GM19467 (cell line): ENCODE measurements around the gene BCAT1.
"Not testable (repeated sequence)": the region's sequence is repeated elsewhere in the genome, so short reads cannot be mapped to it uniquely, and the experiment has no call there.

Experiments used
- ATAC-seq: cut with Tn5 transposase; IDR thresholded peaks from one replicate; pipeline ENCODE4 v1.9.1; 2021; ENCODE audit warnings: mild to moderate bottlenecking, moderate library complexity; ENCODE audit not compliant: unreplicated experiment

Gene BCAT1

DNA sequence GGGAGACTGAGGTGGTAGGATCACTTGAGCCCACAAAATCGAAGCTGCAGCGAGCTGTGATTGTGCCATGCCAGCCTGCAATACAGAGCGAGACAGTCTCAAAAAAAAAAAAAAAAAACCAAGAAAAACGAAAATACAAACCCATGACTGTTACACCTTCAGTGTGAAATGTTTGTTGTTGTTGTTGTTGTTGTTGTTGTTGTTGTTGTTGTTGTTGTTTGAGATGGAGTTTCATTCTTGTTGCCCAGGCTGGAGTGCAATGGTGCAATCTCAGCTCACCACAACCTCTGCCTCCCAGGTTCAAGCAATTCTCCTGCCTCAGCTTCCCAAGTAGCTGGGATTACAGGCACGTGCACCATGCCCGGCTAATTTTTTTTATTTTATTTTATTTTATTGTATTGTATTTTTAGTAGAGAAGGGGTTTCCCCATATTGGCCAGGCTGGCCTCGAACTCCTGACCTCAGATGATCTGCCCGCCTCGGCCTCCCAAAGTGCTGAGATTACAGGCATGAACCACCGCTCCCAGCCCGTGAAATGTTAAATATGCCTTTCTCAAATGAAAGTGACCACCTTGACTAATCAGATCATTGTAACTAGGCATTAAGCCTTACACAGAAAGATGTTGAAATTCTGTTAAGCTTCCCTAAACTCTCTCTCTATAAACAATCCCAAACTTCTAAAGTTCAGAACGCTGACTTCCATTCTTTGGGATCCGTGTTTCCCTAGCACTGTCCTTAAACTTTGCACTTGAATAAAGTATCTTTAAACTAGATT lies 20.2 kb downstream of the BCAT1 start:
- not testable (repeated sequence) for ATAC-seq

DNA sequence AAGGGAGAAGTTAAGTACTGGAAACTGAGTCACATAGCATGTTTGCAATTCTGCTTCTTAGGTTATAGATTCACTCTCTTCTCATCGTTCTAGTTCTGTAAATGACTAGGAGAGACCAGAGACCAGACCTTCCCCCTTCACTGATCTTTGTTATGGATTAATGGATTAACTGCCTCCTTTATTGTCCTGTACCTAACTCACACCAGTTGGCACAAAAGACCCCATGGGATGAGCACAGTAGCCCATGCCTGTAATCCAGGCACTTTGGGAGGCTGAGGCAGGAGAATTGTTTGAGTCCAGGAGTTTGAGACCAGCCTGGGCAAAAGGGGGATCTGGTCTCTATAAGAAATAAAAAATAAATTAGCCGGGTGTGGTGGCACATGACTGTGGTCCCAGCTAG lies 20.8 kb downstream of the BCAT1 start:
- ATAC-seq: no peak

DNA sequence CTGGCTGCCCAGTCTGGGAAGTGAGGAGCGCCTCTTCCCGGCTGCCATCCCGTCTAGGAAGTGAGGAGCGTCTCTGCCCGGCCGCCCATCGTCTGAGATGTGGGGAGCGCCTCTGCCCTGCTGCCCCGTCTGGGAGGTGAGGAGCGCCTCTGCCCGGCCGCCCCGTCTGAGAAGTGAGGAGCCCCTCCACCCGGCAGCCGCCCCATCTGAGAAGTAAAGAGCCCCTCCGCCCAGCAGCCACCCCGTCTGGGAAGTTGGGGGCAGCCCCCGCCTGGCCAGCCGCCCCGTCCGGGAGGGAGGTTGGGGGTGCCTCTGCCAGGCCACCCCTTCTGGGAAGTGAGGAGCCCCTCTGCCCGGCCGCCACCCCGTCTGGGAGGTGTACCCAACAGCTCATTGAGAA lies 22.8 kb downstream of the BCAT1 start:
- ATAC-seq: not testable (repeated sequence)

DNA sequence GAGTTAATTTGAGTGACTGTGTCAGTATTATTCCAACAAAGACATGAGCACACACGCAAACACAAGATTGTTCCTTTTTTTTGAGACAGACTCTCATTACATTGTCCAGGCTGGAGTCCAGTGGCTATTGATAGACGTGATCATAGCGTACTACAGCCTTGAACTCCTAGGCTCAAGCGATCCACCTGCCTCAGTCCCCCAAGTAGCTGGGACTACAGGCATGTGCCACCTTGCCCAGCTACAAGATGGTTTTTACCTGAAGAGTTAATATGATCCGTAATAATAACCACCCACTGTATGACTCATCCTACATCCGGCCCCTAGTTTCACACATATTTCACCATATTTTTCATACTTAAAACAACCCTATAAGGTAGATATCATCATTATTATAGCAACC lies 26.8 kb downstream of the BCAT1 start:
- no peak for ATAC-seq

DNA sequence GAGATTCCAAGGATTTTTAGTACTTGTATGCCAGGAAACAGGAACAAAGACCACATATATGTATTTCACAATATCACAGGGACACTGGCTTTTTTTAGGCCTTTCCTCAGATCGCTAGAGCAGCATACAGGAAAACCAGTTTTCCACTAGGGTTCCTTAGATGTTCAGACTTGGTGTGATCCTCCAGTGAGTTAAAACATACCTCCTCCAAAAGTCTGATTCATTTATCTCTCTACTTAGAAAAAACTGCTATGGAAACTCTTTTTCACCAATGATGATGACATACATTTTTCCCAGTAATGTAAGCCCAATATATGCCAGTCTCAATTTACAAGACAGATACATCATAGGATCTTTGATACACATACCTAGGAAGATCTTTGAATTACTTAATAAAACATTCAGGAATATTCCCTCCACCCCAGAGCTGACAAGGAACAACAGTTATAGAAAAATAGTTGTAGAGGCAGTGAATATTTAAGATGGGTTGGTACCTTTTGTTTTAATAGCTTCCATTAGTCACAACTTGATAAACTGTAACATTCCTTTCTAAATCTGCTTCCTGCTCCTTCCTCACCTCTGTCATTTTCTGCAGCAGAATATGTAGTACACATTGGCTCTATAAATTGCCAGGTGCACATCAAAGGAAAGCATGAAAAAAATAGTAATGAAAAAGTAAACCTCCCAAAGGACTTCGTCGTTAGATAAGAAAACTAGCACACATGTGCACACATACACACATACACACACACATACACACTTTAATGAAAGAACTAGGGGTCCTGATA lies 27.5 kb downstream of the BCAT1 start:
- ATAC-seq: no peak

DNA sequence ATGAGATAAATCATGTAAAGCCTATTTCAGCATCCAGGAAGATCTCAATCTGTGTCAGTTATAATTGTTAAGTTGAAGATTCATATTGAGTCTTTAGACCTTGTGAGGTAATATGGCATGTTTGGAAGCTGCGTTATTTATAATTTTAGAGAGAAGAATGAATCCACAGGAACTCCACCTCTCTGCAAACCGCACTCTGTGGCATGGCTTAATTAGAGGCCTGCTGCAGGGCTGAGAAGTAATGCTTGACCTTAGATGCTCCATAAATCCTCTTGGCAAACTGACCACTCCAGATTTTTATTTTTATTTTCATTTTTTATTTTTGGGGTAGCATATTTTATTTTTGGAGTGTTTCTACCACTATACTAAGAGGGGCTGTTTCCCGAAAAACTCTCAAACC lies 28.8 kb downstream of the BCAT1 start:
- no peak for ATAC-seq

DNA sequence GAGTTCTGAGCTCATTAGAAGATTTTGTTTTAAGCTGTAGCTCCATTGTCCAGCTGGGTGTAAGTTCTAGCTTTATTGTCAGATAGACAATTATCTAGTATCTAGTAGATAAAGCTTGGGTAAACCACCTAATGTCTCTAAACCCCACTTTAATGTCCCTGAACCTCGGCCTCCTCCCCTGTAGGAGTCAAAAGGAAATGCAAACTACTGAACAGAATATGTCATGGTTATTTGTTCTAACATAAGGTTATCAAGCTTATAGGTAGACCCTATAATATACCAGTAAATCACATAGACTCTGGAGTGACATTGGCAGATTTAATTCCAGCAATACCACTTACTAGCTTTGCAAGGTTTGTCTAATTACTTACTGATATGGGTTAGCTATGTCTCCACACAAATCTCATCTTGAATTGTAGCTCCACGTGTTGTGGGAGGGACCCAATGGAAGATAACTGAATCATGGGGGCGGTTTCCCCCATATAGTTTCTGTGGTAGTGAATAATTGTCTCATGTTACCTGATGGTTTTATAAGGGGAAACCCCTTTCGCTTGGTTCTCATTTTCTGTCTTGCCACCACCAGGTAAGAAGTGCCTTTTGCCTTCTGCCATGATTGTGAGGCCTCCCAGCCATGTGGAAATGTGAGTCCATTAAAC lies 29.4 kb downstream of the BCAT1 start:
- ATAC-seq: no peak

DNA sequence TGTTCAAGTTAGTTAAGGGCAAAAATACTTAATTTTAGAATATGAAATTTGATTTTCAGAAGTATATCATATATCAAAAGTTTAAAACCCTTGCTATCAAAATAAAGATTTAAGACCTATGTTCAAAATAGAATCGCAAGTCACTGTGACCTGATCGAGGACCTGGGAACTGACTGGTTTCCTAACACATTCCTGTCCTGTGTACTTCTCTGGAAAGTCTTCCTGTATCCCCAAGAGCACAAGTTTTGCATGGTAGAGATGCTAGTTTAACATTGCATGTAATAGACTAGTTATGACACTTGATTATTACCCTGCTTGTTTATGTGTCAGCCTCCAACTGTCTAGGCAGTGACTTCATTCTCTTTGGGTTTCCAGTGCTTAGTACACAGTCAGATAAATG lies 30.3 kb downstream of the BCAT1 start:
- ATAC-seq: no peak

DNA sequence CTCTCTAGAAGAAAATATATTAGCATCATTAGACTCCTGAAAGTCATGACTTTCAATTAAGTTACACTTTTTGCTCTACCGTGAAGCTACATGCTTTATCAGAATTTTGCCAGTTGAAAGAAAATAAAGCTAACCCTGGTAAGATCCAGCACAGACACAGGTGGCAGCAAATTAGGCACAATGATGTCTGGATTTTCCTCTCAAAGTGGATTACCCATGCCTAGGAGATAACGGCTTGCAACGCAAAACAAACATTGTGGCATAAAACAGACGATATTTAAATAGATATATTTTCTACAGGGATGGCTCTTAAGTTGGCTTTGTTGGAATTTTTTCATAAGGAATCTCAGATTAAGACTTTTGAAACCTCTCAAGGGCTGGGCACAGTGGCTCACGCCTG lies 33.4 kb downstream of the BCAT1 start:
- ATAC-seq: no peak

DNA sequence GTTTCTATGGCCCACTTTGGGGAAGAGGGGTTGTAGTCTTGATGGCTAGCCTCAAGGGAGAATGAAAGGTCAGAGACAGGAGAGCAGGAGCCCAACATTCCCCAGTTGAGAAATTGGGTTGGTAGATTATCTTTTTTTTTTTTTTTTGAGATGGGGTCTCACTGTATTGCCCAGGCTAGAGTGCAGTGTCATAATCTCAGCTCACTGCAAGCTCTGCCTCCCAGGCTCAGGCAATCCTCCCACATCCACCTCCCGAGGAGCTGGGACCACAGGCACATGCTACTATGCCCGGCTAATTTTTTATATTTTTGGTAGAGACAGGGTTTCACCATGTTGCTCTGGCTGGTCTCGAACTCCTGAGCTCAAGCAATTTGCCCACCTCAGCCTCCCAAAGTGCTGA lies 34.9 kb downstream of the BCAT1 start:
- no peak for ATAC-seq

DNA sequence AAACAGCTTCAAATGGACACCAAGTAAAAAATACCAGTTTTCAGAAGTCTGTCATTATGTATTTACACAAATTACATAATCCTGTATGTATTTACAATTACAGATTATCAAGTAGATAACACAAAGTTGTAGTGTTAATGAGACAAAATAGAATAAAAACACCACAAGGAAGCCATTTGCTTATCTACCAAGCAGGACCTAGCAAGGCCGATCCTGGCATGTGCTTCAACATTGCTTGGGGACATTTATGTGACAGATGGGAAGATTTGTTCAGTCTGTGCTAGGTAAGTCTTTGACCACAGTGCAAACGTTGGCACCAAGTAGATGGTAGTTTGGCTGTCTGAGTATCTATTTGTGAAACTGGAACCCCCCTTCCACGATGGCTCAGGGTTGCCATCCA lies 35.8 kb downstream of the BCAT1 start:
- no peak for ATAC-seq

DNA sequence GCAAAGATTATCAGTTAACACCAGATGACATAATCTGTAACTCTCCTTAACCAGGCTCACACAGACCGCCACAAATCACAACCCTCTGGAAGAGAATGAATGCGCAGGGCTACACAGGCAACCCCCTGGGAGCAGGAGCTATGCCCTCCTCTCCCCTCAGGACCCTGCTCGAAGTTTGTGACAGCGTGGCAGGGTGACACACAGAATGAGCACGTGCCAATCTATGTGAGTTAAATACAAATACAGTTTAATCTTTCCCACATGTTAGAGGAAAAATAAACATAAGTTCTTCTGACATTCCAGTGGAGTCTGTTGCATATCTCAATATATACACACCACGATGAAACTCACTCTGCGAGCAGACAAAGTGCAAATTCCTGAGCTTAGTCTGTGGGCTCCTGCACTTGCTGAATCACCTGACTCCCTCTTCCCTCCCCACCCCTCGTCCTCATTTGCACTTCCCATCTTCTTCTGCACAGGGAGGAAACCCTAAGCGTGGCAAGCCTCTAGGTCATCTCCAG lies 37.6 kb downstream of the BCAT1 start:
- ATAC-seq: no peak

DNA sequence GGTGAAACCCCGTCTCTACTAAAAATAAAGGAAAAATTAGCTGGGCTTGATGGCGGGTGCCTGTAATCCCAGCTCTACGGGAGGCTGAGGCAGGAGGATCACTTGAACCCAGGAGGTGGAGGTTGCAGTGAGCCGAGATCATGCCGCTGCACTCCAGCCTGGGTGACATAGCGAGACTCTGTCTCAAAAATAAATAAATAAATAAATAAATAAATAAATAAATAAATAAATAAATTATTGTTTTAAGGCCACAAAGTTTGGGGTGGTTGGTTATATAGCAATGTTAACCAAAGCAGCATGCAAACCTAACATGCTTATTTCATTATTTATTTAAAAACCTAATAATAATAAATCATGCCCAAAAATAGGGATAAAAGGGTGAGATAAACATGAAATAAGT lies 38.7 kb downstream of the BCAT1 start:
- not testable (repeated sequence) for ATAC-seq

DNA sequence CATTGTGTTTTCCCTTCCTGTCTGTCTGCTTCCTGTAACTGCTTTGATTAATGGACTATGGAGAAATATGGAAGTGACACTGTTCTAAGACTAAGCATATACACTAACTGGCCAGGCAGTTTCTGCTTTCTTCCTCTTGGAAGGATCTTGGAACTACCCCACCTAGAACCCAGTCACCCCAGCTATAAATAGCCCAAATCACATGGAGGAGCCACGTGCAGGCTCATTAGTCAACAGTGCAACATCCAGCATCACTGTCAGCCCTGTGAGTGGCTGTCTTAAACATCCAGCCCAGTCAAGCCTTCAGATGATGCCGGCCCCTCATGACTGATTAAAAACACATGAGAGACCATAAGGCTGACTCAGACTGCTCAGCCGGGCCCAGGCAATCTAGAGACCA lies 39.2 kb downstream of the BCAT1 start:
- ATAC-seq: no peak

DNA sequence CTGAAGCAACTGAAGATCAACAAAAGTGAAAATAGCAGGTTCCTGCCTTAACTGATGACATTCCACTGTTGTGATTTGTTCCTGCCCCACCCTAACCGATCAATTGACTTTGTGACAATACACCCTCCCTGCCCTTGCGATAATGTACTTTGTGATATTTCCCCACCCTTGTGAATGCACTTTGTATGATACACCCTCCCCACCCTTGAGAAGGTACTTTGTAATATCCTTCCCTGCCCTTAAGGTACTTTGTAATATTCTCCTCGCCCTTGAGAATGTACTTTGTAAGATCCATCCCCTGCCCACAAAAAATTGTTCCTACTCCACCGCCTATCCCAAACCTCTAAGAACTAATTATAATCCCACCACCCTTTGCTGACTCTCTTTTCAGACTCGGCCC lies 41.4 kb downstream of the BCAT1 start:
- no peak for ATAC-seq

DNA sequence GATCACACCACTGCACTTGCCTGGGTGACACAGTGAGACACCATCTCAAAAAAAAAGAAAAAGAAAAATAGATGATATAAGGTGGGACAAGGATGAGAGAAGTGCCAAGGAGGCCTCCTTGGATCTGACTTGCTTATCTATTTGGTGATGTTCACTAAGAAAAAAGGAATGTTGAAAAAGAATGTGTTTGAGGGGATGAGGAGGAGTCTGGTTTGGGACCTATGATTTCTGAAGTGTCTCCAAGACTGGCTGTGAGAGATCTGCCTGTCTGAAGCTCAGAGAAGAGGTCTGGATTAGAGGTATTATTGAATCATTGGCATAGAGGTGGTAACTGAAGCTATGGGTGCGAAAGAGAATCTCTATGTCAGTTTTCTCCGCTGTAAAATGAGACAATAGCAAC lies 42.8 kb downstream of the BCAT1 start:
- ATAC-seq: no peak

DNA sequence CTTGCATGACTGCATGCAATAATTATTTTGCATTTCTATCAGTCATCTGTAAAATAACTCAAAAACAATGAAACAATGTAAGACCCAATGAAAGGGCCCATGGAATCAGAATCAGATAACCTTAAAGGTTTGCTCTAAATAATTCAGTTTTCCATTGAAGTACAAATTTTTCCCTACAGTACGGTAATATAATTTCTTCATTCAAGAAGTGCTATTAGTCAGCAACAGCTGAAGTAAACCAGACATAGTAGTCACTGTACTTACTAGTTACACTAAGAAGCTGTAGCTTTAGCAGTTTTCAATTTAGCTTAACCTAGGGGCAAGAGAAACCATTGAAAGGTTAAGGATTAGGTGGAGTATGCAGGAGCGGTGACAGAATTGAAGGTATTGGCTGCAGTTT lies 43.5 kb downstream of the BCAT1 start:
- no peak for ATAC-seq

DNA sequence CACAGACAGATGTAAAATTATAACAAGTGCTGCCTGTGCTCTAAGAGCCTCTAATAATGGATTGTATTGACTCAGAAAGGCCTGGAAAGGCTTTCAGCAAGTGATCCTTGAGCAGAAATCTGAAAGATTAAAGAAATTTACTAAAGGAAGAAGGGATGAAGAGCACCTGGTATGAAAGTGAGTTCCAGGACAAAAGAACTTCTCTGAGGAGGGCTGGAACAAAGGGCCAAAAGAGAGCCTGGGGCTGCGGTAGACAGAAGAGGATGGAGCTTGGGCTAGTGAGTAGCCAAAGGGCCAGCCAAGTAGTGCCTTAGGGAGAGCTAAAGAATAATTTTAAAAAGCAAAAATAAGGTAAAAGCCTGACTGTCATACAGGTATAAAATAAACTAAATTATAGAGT lies 44.0 kb downstream of the BCAT1 start:
- ATAC-seq: no peak

DNA sequence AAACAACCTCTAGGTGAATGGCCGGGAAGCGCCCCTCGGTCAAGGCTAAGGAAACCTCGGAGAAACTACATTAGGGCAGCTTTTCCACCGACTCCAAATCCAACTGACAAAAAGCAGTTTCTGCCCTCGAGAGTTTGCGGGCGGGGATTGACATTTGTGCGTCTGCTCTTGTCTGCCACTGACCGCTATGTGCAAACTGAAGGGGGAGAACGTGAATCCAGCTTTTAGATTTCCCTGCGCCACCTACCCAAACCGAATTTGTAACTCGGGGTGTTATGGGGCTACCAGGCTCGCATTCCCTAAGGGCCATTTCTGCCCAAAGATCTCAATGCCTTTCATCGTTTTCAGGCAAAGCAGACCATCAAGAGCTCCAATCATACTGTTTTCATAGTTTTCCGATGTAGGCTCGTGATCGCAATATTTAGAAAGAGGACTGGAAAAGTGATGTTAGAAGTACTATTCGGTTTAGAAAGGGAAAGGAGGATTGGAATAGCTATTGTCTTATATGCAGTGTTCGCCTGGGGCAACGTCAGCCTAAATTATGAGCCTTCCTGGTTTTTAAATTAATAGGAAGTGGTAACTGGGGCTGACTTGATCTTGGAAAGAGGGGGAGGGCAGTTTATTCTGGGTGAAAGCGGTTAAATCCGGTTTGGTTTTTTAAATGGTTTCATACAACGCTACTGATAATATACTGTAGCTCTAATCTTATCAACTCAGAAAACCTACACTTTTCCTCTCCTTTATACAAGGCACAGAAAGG lies 45.4 kb downstream of the BCAT1 start:
- no peak for ATAC-seq

DNA sequence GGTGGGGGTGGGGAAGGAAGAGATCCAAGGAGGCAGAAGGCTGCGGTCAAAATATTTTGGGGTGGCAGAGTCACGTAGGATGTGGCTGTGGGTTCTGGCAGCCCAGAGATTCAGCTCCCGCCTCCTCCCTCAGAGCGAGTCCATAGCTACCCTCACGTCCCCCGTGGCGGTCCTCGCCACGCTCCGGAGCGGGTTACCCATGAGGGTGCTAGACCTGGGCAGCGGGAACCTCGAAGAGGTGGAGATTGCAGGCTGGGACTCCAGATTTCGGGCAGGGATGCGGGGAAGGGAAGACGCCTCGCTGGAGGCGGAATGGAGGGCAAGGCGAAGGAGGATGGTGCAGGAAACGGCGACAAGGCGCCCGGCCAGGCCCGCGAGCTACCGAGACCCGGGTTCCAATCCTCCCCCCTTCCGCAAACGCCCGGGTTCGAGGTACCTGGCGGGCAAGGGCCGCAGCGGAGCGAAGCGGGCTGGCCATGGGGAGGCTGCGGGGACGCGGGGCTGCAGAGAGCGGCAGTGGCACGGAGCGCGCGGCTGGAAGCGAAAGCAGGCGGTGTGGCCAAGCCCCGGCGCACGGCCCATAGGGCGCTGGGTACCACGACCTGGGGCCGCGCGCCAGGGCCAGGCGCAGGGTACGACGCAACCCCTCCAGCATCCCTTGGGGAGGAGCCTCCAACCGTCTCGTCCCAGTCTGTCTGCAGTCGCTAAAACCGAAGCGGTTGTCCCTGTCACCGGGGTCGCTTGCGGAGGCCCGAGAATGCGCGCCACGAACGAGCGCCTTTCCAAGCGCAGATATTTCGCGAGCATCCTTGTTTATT lies 46.2 kb downstream of the BCAT1 start:
- no peak for ATAC-seq
